ENCODE results near the gene CROCC2.

Gene CROCC2

GRCh38 chr2:241033336-241033987 is 127.3 kb downstream of the CROCC2 start:
- H4K20me1 ChIP-seq (ENCODE audit: insufficient read depth, low read length), result no peaks in the 10 kb centered on the region
- peaks cover 5% of the 10 kb centered on the region; the same call in 1 of the 2 replicates for H3K27me3 ChIP-seq (ENCODE audit: insufficient read depth, low read length)
- no peaks in the 10 kb centered on the region for H3K36me3 ChIP-seq (ENCODE audit: insufficient read depth, low read length)
- no peak for TF ChIP-seq EZH2 (IDR thresholded peaks at IDR 0.05; ENCODE audit: borderline replicate concordance, low read length)
- TF ChIP-seq CTCF (IDR thresholded peaks at IDR 0.05; ENCODE audit: low read length), result no peak
- H3K4me1 ChIP-seq (ENCODE audit: insufficient read depth, low read length, severe bottlenecking), result peaks cover 8% of the 10 kb centered on the region
- no peaks in the 10 kb centered on the region for H3K9me3 ChIP-seq (ENCODE audit: low read length)
- no peaks in the 10 kb centered on the region for H3F3A ChIP-seq (ENCODE audit: insufficient read depth, low read length)
- no peak overlapping the region for H3K9ac ChIP-seq (ENCODE audit: low read length)
- no peak overlapping the region for H2AFZ ChIP-seq (ENCODE audit: low read length)
- H3K4me3 ChIP-seq (ENCODE audit: low read depth, low read length, poor library complexity, severe bottlenecking), result no peak overlapping the region
- no peaks in the 10 kb centered on the region for H3K9me2 ChIP-seq (ENCODE audit: low read depth, low read length)
- no peak overlapping the region for H3K27ac ChIP-seq (ENCODE audit: low read depth, low read length, poor library complexity, severe bottlenecking)
- H3K4me2 ChIP-seq (ENCODE audit: low read length), result no peak overlapping the region
- H3K79me2 ChIP-seq (ENCODE audit: insufficient read depth, low read length), result no peaks in the 10 kb centered on the region

GRCh38 chr2:241033994-241034393 is 127.9 kb downstream of the CROCC2 start:
- Histone ChIP-seq H3K79me2 (ENCODE audit: insufficient read depth, low read length) (no peaks in the 10 kb centered on the region), H3F3A (ENCODE audit: insufficient read depth, low read length) (no peaks in the 10 kb centered on the region), H3K27me3 (ENCODE audit: insufficient read depth, low read length) (peaks cover 5% of the 10 kb centered on the region; the same call in 1 of the 2 replicates), H3K36me3 (ENCODE audit: insufficient read depth, low read length) (no peaks in the 10 kb centered on the region), H3K9me3 (ENCODE audit: low read length) (no peaks in the 10 kb centered on the region), H3K27ac (ENCODE audit: low read depth, low read length, poor library complexity, severe bottlenecking) (no peak overlapping the region), H3K4me2 (ENCODE audit: low read length) (no peak overlapping the region), H2AFZ (ENCODE audit: low read length) (no peak overlapping the region), H3K4me3 (ENCODE audit: low read depth, low read length, poor library complexity, severe bottlenecking) (no peak overlapping the region), H3K9ac (ENCODE audit: low read length) (no peak overlapping the region), H4K20me1 (ENCODE audit: insufficient read depth, low read length) (no peaks in the 10 kb centered on the region), H3K9me2 (ENCODE audit: low read depth, low read length) (no peaks in the 10 kb centered on the region), H3K4me1 (ENCODE audit: insufficient read depth, low read length, severe bottlenecking) (peaks cover 10% of the 10 kb centered on the region)
- TF ChIP-seq CTCF (IDR thresholded peaks at IDR 0.05; ENCODE audit: low read length), result no peak
- no peak for TF ChIP-seq EZH2 (IDR thresholded peaks at IDR 0.05; ENCODE audit: borderline replicate concordance, low read length)

- Histone ChIP-seq H3F3A (ENCODE audit: insufficient read depth, low read length) (no peaks in the 10 kb centered on the region), H3K27ac (ENCODE audit: low read depth, low read length, poor library complexity, severe bottlenecking) (no peak overlapping the region), H3K4me3 (ENCODE audit: low read depth, low read length, poor library complexity, severe bottlenecking) (no peak overlapping the region), H4K20me1 (ENCODE audit: insufficient read depth, low read length) (no peaks in the 10 kb centered on the region), H3K79me2 (ENCODE audit: insufficient read depth, low read length) (no peaks in the 10 kb centered on the region), H3K27me3 (ENCODE audit: insufficient read depth, low read length) (peaks cover 5% of the 10 kb centered on the region; the same call in 1 of the 2 replicates), H3K36me3 (ENCODE audit: insufficient read depth, low read length) (no peaks in the 10 kb centered on the region), H2AFZ (ENCODE audit: low read length) (no peak overlapping the region), H3K4me1 (ENCODE audit: insufficient read depth, low read length, severe bottlenecking) (peaks cover 10% of the 10 kb centered on the region), H3K9me3 (ENCODE audit: low read length) (no peaks in the 10 kb centered on the region), H3K4me2 (ENCODE audit: low read length) (no peak overlapping the region), H3K9me2 (ENCODE audit: low read depth, low read length) (no peaks in the 10 kb centered on the region), H3K9ac (ENCODE audit: low read length) (no peak overlapping the region)
- TF ChIP-seq EZH2 (IDR thresholded peaks at IDR 0.05; ENCODE audit: borderline replicate concordance, low read length) (no peak), CTCF (IDR thresholded peaks at IDR 0.05; ENCODE audit: low read length) (no peak)
Observed at GRCh38 chr2:241034490-241035141, 128.5 kb downstream of the CROCC2 start.
